Central memory CD8-positive, alpha-beta T cell (primary cell): ENCODE data around the gene WIPF1.

ENCODE experiments used
- ATAC-seq: fragments of 150-1000 bp; cut with Tn5 transposase; replicated peaks from 2 replicates; pipeline ENCODE4 v1.10.0; 2022; ENCODE audit warnings: mild to moderate bottlenecking, moderate FRiP score, moderate number of reproducible peaks; ENCODE audit not compliant: poor library complexity, severe bottlenecking; ENCODE audit errors: extremely low read depth
- DNase-seq, 2 donors: peaks; one replicate each; pipeline ENCODE4 v3.0.0; 2021; ENCODE audit warnings: low spot score in 2 of 2
- H3K27ac Mint-ChIP-seq: one replicate; pipeline ENCODE4 v1.8.0; 2022; ENCODE audit warnings: low read depth, mild to moderate bottlenecking, moderate library complexity, mixed read lengths
- H3K27me3 Mint-ChIP-seq: one replicate; pipeline ENCODE4 v1.8.0; 2022; ENCODE audit warnings: mixed read lengths
- H3K36me3 Mint-ChIP-seq: one replicate; pipeline ENCODE4 v1.8.0; 2022; ENCODE audit warnings: mild to moderate bottlenecking, moderate library complexity, mixed read lengths; ENCODE audit not compliant: insufficient read depth
- H3K4me1 Mint-ChIP-seq: one replicate; pipeline ENCODE4 v1.8.0; 2022; ENCODE audit warnings: mixed read lengths
- H3K4me3 Mint-ChIP-seq: one replicate; pipeline ENCODE4 v1.8.0; 2022; ENCODE audit warnings: mild to moderate bottlenecking, moderate library complexity, mixed read lengths
- H3K9me3 Mint-ChIP-seq: one replicate; pipeline ENCODE4 v1.8.0; 2022; ENCODE audit warnings: mixed read lengths

The WIPF1 gene

GRCh38 chr2:174535757-174536703 lies 61.6 kb downstream of the WIPF1 start:
- DNase-seq (no peak), ATAC-seq (no peak)
- Mint-ChIP-seq H3K27me3 (peaks cover 17% of the 10 kb centered on the region), H3K27ac (no peak overlapping the region), H3K9me3 (no peaks in the 10 kb centered on the region), H3K4me3 (no peak overlapping the region), H3K36me3 (no peaks in the 10 kb centered on the region), H3K4me1 (peaks cover 12% of the 10 kb centered on the region)

GRCh38 chr2:174535083-174535482 lies 62.5 kb downstream of the WIPF1 start:
- H3K27ac Mint-ChIP-seq: no peak overlapping the region
- peaks cover 12% of the 10 kb centered on the region for H3K4me1 Mint-ChIP-seq
- H3K4me3 Mint-ChIP-seq: no peak overlapping the region
- H3K27me3 Mint-ChIP-seq: peaks cover 17% of the 10 kb centered on the region
- DNase-seq: no peak
- no peaks in the 10 kb centered on the region for H3K9me3 Mint-ChIP-seq
- no peaks in the 10 kb centered on the region for H3K36me3 Mint-ChIP-seq
- ATAC-seq: no peak

- Mint-ChIP-seq H3K9me3 (peaks cover 5% of the 10 kb centered on the region), H3K36me3 (no peaks in the 10 kb centered on the region), H3K4me1 (no peaks in the 10 kb centered on the region), H3K27ac (no peak overlapping the region), H3K4me3 (no peak overlapping the region), H3K27me3 (peaks cover 2% of the 10 kb centered on the region)
- DNase-seq (no peak), ATAC-seq (no peak)
Observed at GRCh38 chr2:174529916-174530315, 67.7 kb downstream of the WIPF1 start.

DNA sequence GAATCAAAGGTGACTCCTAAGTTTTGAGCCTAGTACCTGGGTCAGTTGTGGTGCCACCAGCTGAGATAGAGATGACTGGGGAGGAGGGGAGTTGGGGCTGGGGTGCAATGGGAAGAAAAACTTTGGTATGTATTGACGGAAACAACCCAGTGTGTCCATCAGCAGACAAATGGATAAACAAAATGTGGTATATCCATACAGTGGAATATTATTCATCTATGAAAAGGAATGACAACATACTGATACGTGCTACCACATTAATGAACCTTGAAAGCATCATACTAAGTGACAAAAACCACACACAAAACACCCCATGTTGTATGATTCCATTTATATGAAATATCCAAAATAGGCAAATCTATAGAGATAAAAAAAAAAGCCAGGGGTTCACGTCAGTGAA lies 69.6 kb downstream of the WIPF1 start:
- Mint-ChIP-seq H3K4me3 (no peak overlapping the region), H3K9me3 (peaks cover 5% of the 10 kb centered on the region), H3K4me1 (peaks cover 6% of the 10 kb centered on the region)

DNA sequence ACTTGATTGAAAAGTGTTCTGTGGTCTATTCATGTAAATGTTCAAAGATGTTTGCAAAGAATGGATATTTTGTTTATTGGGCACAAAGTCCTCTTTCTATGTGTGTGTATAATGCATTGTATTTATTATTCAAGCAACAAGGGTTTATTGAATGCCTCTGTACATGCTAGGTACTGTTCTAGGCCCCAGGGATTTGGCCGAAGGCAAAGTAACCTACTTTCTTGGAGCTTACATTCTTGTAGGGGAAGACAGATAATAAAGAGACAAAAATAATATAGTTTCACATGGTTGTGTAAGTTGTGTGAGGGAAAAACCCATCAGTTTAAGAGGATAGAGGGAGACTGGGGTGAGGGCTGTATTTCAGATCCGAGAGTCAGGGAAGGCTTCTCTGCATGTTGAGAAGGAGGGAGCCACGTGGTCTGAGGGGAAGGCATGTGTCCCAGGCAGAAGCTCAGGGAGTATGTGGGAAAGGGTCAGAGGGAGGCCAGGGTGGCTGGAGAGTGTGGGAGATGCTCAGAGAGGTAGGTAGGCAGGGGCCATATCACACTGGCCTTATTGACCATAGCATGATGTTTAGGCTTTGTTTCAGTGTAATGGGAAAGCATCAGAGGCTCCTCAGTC lies 70.4 kb downstream of the WIPF1 start:
- H3K36me3 Mint-ChIP-seq: no peaks in the 10 kb centered on the region
- no peak for ATAC-seq
- H3K27me3 Mint-ChIP-seq: no peaks in the 10 kb centered on the region
- H3K4me1 Mint-ChIP-seq: peaks cover 6% of the 10 kb centered on the region
- no peak overlapping the region for H3K27ac Mint-ChIP-seq
- H3K9me3 Mint-ChIP-seq: peaks cover 5% of the 10 kb centered on the region
- H3K4me3 Mint-ChIP-seq: no peak overlapping the region
- DNase-seq: no peak

More for the DNA sequence above, 69.6 kb downstream of the WIPF1 start:
- no peaks in the 10 kb centered on the region for H3K36me3 Mint-ChIP-seq
- H3K27ac Mint-ChIP-seq: no peak overlapping the region
- no peaks in the 10 kb centered on the region for H3K27me3 Mint-ChIP-seq
- ATAC-seq (no peak), DNase-seq (no peak)

GRCh38 chr2:174524527-174524926 lies 73.1 kb downstream of the WIPF1 start:
- no peaks in the 10 kb centered on the region for H3K36me3 Mint-ChIP-seq
- ATAC-seq (no peak), DNase-seq (no peak)
- H3K4me3 Mint-ChIP-seq: no peak overlapping the region
- peaks cover 6% of the 10 kb centered on the region for H3K4me1 Mint-ChIP-seq
- H3K27ac Mint-ChIP-seq: no peak overlapping the region
- H3K9me3 Mint-ChIP-seq: peaks cover 5% of the 10 kb centered on the region
- no peaks in the 10 kb centered on the region for H3K27me3 Mint-ChIP-seq

DNA sequence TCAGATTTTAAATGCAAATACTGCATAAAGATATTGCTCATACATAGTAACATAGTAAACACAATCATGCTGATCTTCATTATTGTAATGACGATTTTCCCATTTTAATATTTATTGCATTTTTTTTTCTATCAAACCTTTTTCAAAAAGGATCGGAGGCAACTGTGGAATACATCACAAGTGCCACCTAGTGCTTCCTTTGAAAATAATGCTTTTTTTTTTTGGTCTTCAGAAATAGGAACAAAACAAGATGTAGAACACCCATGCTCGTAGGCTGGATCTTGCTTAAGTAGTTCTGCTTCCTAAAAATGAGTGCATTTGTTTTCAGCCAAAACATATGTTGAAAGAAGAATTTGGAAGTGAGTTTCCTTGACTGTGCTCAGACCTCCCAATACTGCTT lies 75.1 kb downstream of the WIPF1 start:
- H3K36me3 Mint-ChIP-seq: no peaks in the 10 kb centered on the region
- no peak overlapping the region for H3K4me3 Mint-ChIP-seq
- H3K9me3 Mint-ChIP-seq: peaks cover 2% of the 10 kb centered on the region
- no peak overlapping the region for H3K27ac Mint-ChIP-seq
- no peak for DNase-seq
- peaks cover 6% of the 10 kb centered on the region for H3K4me1 Mint-ChIP-seq
- no peaks in the 10 kb centered on the region for H3K27me3 Mint-ChIP-seq
- ATAC-seq: no peak

- Mint-ChIP-seq H3K36me3 (no peaks in the 10 kb centered on the region), H3K9me3 (no peaks in the 10 kb centered on the region), H3K4me1 (peaks cover 8% of the 10 kb centered on the region), H3K27me3 (no peaks in the 10 kb centered on the region), H3K4me3 (no peak overlapping the region), H3K27ac (no peak overlapping the region)
- no peak for ATAC-seq
- no peak for DNase-seq
Observed at GRCh38 chr2:174518395-174518794, 79.2 kb downstream of the WIPF1 start.

DNA sequence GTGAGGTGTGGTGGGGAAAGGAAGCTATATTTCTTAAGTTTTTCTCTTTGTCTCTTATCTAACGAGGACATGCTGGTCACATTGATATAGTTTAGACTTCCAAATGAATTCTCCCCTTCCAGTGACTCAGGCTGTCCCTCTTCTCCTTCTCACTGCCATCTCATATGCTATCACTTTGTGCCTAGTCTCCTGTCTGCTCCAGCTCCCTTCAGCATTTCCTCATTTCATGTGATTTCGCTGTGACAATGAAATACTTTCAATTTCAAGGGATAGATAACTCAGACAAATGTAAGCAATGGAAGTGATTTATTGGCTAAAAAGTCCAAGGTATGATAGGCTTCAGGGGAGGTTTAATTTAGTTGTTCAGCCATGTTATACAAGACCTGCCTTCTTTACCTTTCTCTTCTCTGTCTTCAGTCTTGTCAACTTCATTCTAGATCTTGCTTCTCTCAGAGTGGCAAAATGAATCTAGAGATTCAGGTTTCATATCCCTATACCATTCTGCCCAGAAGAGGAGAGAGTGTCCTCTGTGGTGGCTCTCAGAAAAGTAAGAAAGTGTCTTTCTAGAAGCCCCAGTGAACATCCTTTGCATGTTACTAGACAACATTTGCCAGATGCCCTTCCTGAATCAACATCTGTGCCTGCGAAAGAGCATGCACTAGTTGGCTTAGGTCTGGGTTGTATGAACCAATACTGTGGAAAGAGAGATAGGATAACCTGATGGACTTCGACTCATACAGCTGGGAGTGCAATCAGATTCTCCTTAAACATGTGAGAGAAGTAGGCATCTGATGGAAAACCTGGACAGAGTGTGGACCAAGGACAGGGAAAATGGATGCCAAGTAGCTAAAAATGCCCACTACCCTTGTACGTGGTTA lies 80.9 kb downstream of the WIPF1 start:
- H3K4me3 Mint-ChIP-seq: no peak overlapping the region
- H3K27ac Mint-ChIP-seq: no peak overlapping the region
- H3K4me1 Mint-ChIP-seq: peaks cover 8% of the 10 kb centered on the region

DNA sequence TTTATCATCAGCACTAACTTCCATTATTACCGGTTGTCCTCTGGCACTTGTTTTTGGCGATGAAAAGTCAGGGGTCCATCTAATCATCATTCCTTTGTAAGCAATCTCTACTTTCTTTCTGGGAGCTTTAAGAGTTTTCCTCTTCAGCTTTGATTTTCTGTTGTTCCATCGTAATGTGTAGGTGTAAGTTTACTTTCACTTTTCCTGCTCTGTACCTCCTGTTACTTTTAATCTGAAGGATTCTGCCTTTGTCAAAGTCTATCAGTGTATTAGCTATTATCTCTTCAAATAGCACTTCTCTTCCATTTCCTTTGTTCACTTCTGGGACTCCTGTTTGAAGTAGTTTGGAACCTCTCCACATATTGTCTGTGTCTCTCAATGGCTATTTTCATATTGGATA lies 85.3 kb downstream of the WIPF1 start:
- H3K36me3 Mint-ChIP-seq: no peaks in the 10 kb centered on the region
- H3K27me3 Mint-ChIP-seq: no peaks in the 10 kb centered on the region
- H3K4me1 Mint-ChIP-seq: peaks cover 8% of the 10 kb centered on the region
- ATAC-seq (no peak), DNase-seq (no peak)
- H3K4me3 Mint-ChIP-seq: no peak overlapping the region
- peak overlapping the region; percentile 16 for H3K27ac Mint-ChIP-seq
- H3K9me3 Mint-ChIP-seq: peaks cover 7% of the 10 kb centered on the region

More for the DNA sequence above, 80.9 kb downstream of the WIPF1 start:
- ATAC-seq (no peak), DNase-seq (no peak)
- no peaks in the 10 kb centered on the region for H3K9me3 Mint-ChIP-seq
- no peaks in the 10 kb centered on the region for H3K36me3 Mint-ChIP-seq
- H3K27me3 Mint-ChIP-seq: no peaks in the 10 kb centered on the region

GRCh38 chr2:174511580-174512260 lies 85.9 kb downstream of the WIPF1 start:
- ATAC-seq (no peak), DNase-seq (no peak)
- Mint-ChIP-seq H3K36me3 (no peaks in the 10 kb centered on the region), H3K4me3 (no peak overlapping the region), H3K27ac (peak overlapping the region; percentile 16), H3K4me1 (peaks cover 5% of the 10 kb centered on the region), H3K27me3 (no peaks in the 10 kb centered on the region), H3K9me3 (peaks cover 7% of the 10 kb centered on the region)

GRCh38 chr2:174510583-174511189 lies 86.9 kb downstream of the WIPF1 start:
- Mint-ChIP-seq H3K9me3 (peaks cover 7% of the 10 kb centered on the region), H3K36me3 (no peaks in the 10 kb centered on the region), H3K4me1 (no peaks in the 10 kb centered on the region), H3K4me3 (no peak overlapping the region), H3K27me3 (no peaks in the 10 kb centered on the region), H3K27ac (no peak overlapping the region)
- DNase-seq (no peak), ATAC-seq (no peak)
